WERI-Rb-1 (cell line): ENCODE data around the gene HTN3.
"Not testable (repeated sequence)": the region's sequence is repeated elsewhere in the genome, so short reads cannot be mapped to it uniquely, and the experiment has no call there.

Source experiments
- DNase-seq: peaks from one replicate; pipeline ENCODE4 v3.0.0-alpha.2; 2020
- H3K27ac ChIP-seq: fragments of 250-450 bp; sonication (Bioruptor Pico); 2 replicates; pipeline ENCODE4 v1.5.1; 2020; ENCODE audit warnings: mild to moderate bottlenecking, moderate library complexity
- H3K27me3 ChIP-seq: fragments of 250-450 bp; sonication (Bioruptor Pico); 2 replicates; pipeline ENCODE4 v1.5.1; 2021; ENCODE audit warnings: mild to moderate bottlenecking, low read depth, moderate library complexity; ENCODE audit not compliant: insufficient read depth, severe bottlenecking
- H3K36me3 ChIP-seq: fragments of 250-450 bp; sonication (Bioruptor Pico); 2 replicates; pipeline ENCODE4 v1.5.1; 2020; ENCODE audit warnings: mild to moderate bottlenecking, moderate library complexity
- H3K4me3 ChIP-seq: 2 replicates; pipeline ENCODE4 v1.5.1; 2011; ENCODE audit warnings: low read depth, mild to moderate bottlenecking, control low read depth, low read length
- H3K9me3 ChIP-seq: fragments of 250-450 bp; sonication (Bioruptor Pico); 2 replicates; pipeline ENCODE4 v1.5.1; 2021; ENCODE audit warnings: mild to moderate bottlenecking, moderate library complexity; ENCODE audit not compliant: severe bottlenecking
- CTCF ChIP-seq: IDR thresholded peaks from 2 replicates; pipeline ENCODE4 v1.5.1; 2011; ENCODE audit warnings: low read depth, mild to moderate bottlenecking, control low read depth, inconsistent platforms, low read length

Gene HTN3

GRCh38 chr4:70027011-70027410 is 1.2 kb upstream of the HTN3 start:
- H3K4me3 ChIP-seq = no peak overlapping the region
- no peaks in the 10 kb centered on the region for H3K9me3 ChIP-seq
- no peak overlapping the region for H3K27ac ChIP-seq
- DNase-seq = no peak
- H3K36me3 ChIP-seq = no peaks in the 10 kb centered on the region
- no peaks in the 10 kb centered on the region for H3K27me3 ChIP-seq
- TF ChIP-seq CTCF = no peak

- not testable (repeated sequence) for H3K36me3 ChIP-seq, DNase-seq, H3K4me3 ChIP-seq, H3K27ac ChIP-seq, H3K9me3 ChIP-seq, H3K27me3 ChIP-seq
Measured at GRCh38 chr4:70037559-70037958, 9.3 kb downstream of the HTN3 start.

- not testable (repeated sequence) for H3K36me3 ChIP-seq, H3K27ac ChIP-seq, H3K9me3 ChIP-seq, H3K4me3 ChIP-seq, DNase-seq, H3K27me3 ChIP-seq
Measured at GRCh38 chr4:70039928-70040327, 11.7 kb downstream of the HTN3 start.

GRCh38 chr4:70041652-70042286 is 13.5 kb downstream of the HTN3 start:
- no peaks in the 10 kb centered on the region for H3K27me3 ChIP-seq
- no peak for TF ChIP-seq CTCF

GRCh38 chr4:70050138-70050537 is 21.9 kb downstream of the HTN3 start, which contains the start of gene HTN1:
TSS of gene HTN1 (plus strand) at chr4:70050438. CDS start at chr4:70053077, 2,639 bp downstream.
- not testable (repeated sequence) for DNase-seq

More at GRCh38 chr4:70041652-70042286, 13.5 kb downstream of the HTN3 start:
- Histone ChIP-seq H3K36me3 (no peaks in the 10 kb centered on the region), H3K4me3 (no peak overlapping the region), H3K9me3 (no peaks in the 10 kb centered on the region), H3K27ac (no peak overlapping the region)
- no peak for DNase-seq

GRCh38 chr4:70056534-70056933 is 28.3 kb downstream of the HTN3 start:
- H3K27me3 ChIP-seq, DNase-seq, H3K27ac ChIP-seq, H3K36me3 ChIP-seq, H3K4me3 ChIP-seq, H3K9me3 ChIP-seq: not testable (repeated sequence)

More at GRCh38 chr4:70050138-70050537, 21.9 kb downstream of the HTN3 start, which contains the start of gene HTN1:
- not testable (repeated sequence) for H3K36me3 ChIP-seq, H3K27ac ChIP-seq, H3K9me3 ChIP-seq, H3K27me3 ChIP-seq, H3K4me3 ChIP-seq

GRCh38 chr4:70057651-70058050 is 29.4 kb downstream of the HTN3 start:
- TF ChIP-seq CTCF = no peak
- no peak overlapping the region for H3K27ac ChIP-seq
- no peaks in the 10 kb centered on the region for H3K9me3 ChIP-seq

GRCh38 chr4:70059149-70059548 is 30.9 kb downstream of the HTN3 start:
- TF ChIP-seq CTCF = no peak
- H3K4me3 ChIP-seq = no peak overlapping the region
- no peaks in the 10 kb centered on the region for H3K36me3 ChIP-seq

More at GRCh38 chr4:70057651-70058050, 29.4 kb downstream of the HTN3 start:
- DNase-seq = no peak
- no peak overlapping the region for H3K4me3 ChIP-seq
- no peaks in the 10 kb centered on the region for H3K36me3 ChIP-seq
- no peaks in the 10 kb centered on the region for H3K27me3 ChIP-seq

More at GRCh38 chr4:70059149-70059548, 30.9 kb downstream of the HTN3 start:
- DNase-seq = no peak
- no peaks in the 10 kb centered on the region for H3K27me3 ChIP-seq
- no peaks in the 10 kb centered on the region for H3K9me3 ChIP-seq
- H3K27ac ChIP-seq = no peak overlapping the region
